ENCODE measurements around the gene COL5A1. TPM values are rescaled to one million over a fixed set of nuclear protein-coding genes. Genes with fewer than 3 reads are reported as not detected.

Gene COL5A1
- polyA plus RNA-seq, 3 donors, result 0.01 TPM; not detected in 2

DNA sequence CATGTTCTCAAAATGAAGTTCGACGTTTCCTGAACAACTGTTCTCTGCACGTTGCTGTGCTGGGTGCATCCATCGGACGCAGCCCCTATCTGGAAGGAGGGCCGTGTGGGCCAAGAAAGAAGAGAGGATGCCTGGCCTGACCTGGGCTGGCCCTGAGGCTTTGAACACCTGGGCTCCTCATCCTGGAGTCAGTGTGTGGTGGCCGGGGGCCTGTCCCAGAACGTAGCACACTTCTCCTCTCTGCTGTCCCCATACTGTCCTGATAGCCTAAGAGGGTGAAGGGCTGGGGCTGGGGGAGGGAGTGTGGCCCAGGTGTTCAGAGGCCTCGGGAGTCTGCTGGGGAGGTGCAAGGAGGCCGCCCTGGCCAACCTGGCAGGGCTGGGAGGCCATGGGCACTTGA lies 21.5 kb downstream of the COL5A1 start:
- Histone ChIP-seq H3K4me2 (replicated peaks; ENCODE audit: extremely low read depth, low read length, poor library complexity, severe bottlenecking) (no peak overlapping the region), H3K27ac (ENCODE audit: low read depth in 1 of 2, low read length in 2 of 2) (no peak overlapping the region), H3K27me3 (ENCODE audit: control insufficient read depth in 2 of 2, insufficient read depth in 2 of 2, low read length in 2 of 2) (no peaks in the 10 kb centered on the region), H3K79me2 (ENCODE audit: insufficient read depth, low read length) (no peaks in the 10 kb centered on the region), H3K36me3 (replicated peaks in 1 of 2; ENCODE audit: control insufficient read depth in 1 of 2, insufficient read depth in 2 of 2, low read length in 2 of 2) (no peaks in the 10 kb centered on the region), H3K4me1 (ENCODE audit: control insufficient read depth in 1 of 2, insufficient read depth in 2 of 2, low read length in 2 of 2) (no peaks in the 10 kb centered on the region), H3K9me3 (replicated peaks in 1 of 2; ENCODE audit: control insufficient read depth in 1 of 2, insufficient read depth in 1 of 2, low read length in 2 of 2) (peaks cover 12 to 15% of the 10 kb centered on the region in 2 donors), H3K9ac (ENCODE audit: insufficient read depth, low read length, poor library complexity, severe bottlenecking) (no peak overlapping the region), H2AFZ (ENCODE audit: insufficient read depth, low read depth, low read length, poor library complexity, severe bottlenecking) (no peak overlapping the region), H3K4me3 (replicated peaks in 1 of 3; ENCODE audit: low read depth in 2 of 3, low read length in 3 of 3) (no peak overlapping the region), H4K20me1 (ENCODE audit: insufficient read depth, low read length) (no peaks in the 10 kb centered on the region)
- Mint-ChIP-seq H3K4me1 (peaks cover 2% of the 10 kb centered on the region), H3K27me3 (ENCODE audit: low read depth in 3 of 3) (peaks cover 2 to 10% (median 4%) of the 10 kb centered on the region in 3 donors), H3K9me3 (peaks cover 9 to 26% (median 15%) of the 10 kb centered on the region in 7 donors), H3K4me3 (no peak overlapping the region), H3K36me3 (no peaks in the 10 kb centered on the region), H3K27ac (no peak overlapping the region)
- TF ChIP-seq, protein P1, sequence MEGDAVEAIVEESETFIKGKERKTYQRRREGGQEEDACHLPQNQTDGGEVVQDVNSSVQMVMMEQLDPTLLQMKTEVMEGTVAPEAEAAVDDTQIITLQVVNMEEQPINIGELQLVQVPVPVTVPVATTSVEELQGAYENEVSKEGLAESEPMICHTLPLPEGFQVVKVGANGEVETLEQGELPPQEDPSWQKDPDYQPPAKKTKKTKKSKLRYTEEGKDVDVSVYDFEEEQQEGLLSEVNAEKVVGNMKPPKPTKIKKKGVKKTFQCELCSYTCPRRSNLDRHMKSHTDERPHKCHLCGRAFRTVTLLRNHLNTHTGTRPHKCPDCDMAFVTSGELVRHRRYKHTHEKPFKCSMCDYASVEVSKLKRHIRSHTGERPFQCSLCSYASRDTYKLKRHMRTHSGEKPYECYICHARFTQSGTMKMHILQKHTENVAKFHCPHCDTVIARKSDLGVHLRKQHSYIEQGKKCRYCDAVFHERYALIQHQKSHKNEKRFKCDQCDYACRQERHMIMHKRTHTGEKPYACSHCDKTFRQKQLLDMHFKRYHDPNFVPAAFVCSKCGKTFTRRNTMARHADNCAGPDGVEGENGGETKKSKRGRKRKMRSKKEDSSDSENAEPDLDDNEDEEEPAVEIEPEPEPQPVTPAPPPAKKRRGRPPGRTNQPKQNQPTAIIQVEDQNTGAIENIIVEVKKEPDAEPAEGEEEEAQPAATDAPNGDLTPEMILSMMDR (IDR thresholded peaks at IDR 0.05), result no peak
- intact Hi-C loops (cut with micrococcal nuclease), result loop anchor here in 1 of 2 donors (10.0 kb wide), 1 partner anchor 218 kb away; no protein-coding TSS in a partner anchor
- DNase-seq, result no peak
- 98% methylated on average over 6 of the region's 10 CpGs for WGBS (ENCODE audit: insufficient coverage)

DNA sequence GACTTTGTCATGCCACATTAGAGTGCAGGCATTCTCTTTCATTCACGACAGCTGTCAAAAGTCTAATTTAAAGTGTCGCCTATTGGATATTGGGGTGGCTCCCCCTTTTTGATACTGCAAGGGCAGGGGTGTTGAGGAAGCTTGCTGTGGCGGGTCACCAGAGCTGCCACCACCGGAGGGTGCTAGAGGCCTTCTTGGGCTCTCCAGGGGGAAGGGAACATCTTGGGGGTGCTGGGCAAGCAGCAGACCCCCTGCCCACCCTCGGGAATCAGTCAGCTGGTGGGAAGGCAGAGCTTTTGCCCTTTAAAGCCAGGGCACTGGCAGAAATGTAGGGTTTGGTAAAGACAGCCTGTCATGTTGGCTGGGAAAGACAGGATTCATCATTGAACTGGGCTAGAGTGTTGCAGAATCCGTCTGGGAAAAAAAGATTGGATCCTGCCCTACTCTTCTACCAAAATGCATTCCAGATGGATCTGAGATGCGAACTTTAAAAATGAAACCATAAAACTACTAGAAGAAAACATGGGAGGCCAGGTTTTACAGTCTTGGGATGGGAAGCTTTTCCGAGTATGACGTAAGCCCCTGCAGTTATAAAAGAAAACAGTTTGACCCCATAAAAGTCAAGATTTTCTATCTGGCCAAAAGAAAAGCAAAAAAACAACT lies 22.3 kb downstream of the COL5A1 start:
- intact Hi-C loops (cut with micrococcal nuclease), result loop anchor here in 1 of 2 donors (10.0 kb wide), 1 partner anchor 219 kb away; no protein-coding TSS in a partner anchor
- TF ChIP-seq, protein P1 (IDR thresholded peaks at IDR 0.05), result no peak
- Histone ChIP-seq H3K9ac (ENCODE audit: insufficient read depth, low read length, poor library complexity, severe bottlenecking) (no peak overlapping the region), H3K27me3 (ENCODE audit: control insufficient read depth in 2 of 2, insufficient read depth in 2 of 2, low read length in 2 of 2) (no peaks in the 10 kb centered on the region), H3K4me2 (replicated peaks; ENCODE audit: extremely low read depth, low read length, poor library complexity, severe bottlenecking) (no peak overlapping the region), H3K9me3 (replicated peaks in 1 of 2; ENCODE audit: control insufficient read depth in 1 of 2, insufficient read depth in 1 of 2, low read length in 2 of 2) (peaks cover 12 to 15% of the 10 kb centered on the region in 2 donors), H3K36me3 (replicated peaks in 1 of 2; ENCODE audit: control insufficient read depth in 1 of 2, insufficient read depth in 2 of 2, low read length in 2 of 2) (no peaks in the 10 kb centered on the region), H2AFZ (ENCODE audit: insufficient read depth, low read depth, low read length, poor library complexity, severe bottlenecking) (no peak overlapping the region), H3K79me2 (ENCODE audit: insufficient read depth, low read length) (no peaks in the 10 kb centered on the region), H3K4me1 (ENCODE audit: control insufficient read depth in 1 of 2, insufficient read depth in 2 of 2, low read length in 2 of 2) (no peaks in the 10 kb centered on the region), H3K4me3 (replicated peaks in 1 of 3; ENCODE audit: low read depth in 2 of 3, low read length in 3 of 3) (no peak overlapping the region), H4K20me1 (ENCODE audit: insufficient read depth, low read length) (no peaks in the 10 kb centered on the region), H3K27ac (ENCODE audit: low read depth in 1 of 2, low read length in 2 of 2) (no peak overlapping the region)
- 96% methylated on average over 3 of the region's 9 CpGs for WGBS (ENCODE audit: insufficient coverage)
- Mint-ChIP-seq H3K9me3 (peaks cover 9 to 26% (median 15%) of the 10 kb centered on the region in 7 donors), H3K36me3 (no peaks in the 10 kb centered on the region), H3K27me3 (ENCODE audit: low read depth in 3 of 3) (peaks cover 3 to 15% (median 4%) of the 10 kb centered on the region in 3 donors), H3K27ac (no peak overlapping the region), H3K4me1 (peaks cover 2% of the 10 kb centered on the region), H3K4me3 (no peak overlapping the region)
- DNase-seq, result no peak

Data from CD14-positive monocyte (primary cell).